ENCODE results near the gene LNPEP.

LNPEP gene

GRCh38 chr5:97072696-97073095, 136.8 kb downstream of the LNPEP start:
- no peak for TF ChIP-seq CTCF (IDR thresholded peaks at IDR 0.05; ENCODE audit: control insufficient read depth, extremely low read depth, insufficient read depth)
- no peak for DNase-seq (ENCODE audit: low read depth)
- no peak overlapping the region for H3K4me3 ChIP-seq (ENCODE audit: low read depth, low read length)

GRCh38 chr5:97073420-97073819, 137.5 kb downstream of the LNPEP start:
- H3K4me3 ChIP-seq (ENCODE audit: low read depth, low read length), result no peak overlapping the region
- no peak for TF ChIP-seq CTCF (IDR thresholded peaks at IDR 0.05; ENCODE audit: control insufficient read depth, extremely low read depth, insufficient read depth)
- DNase-seq (ENCODE audit: low read depth), result no peak

- H3K4me3 ChIP-seq (ENCODE audit: low read depth, low read length), result no peak overlapping the region
- no peak for TF ChIP-seq CTCF (IDR thresholded peaks at IDR 0.05; ENCODE audit: control insufficient read depth, extremely low read depth, insufficient read depth)
- DNase-seq (ENCODE audit: low read depth), result no peak
Measured at GRCh38 chr5:97074859-97075489, 139.1 kb downstream of the LNPEP start.

GRCh38 chr5:97075649-97076048, 139.8 kb downstream of the LNPEP start:
- DNase-seq (ENCODE audit: low read depth), result no peak
- TF ChIP-seq CTCF (IDR thresholded peaks at IDR 0.05; ENCODE audit: control insufficient read depth, extremely low read depth, insufficient read depth), result no peak
- no peak overlapping the region for H3K4me3 ChIP-seq (ENCODE audit: low read depth, low read length)

GRCh38 chr5:97076098-97076497, 140.2 kb downstream of the LNPEP start:
- no peak for TF ChIP-seq CTCF (IDR thresholded peaks at IDR 0.05; ENCODE audit: control insufficient read depth, extremely low read depth, insufficient read depth)
- DNase-seq (ENCODE audit: low read depth), result no peak
- H3K4me3 ChIP-seq (ENCODE audit: low read depth, low read length), result no peak overlapping the region

- DNase-seq (ENCODE audit: low read depth), result no peak
- H3K4me3 ChIP-seq (ENCODE audit: low read depth, low read length), result no peak overlapping the region
- no peak for TF ChIP-seq CTCF (IDR thresholded peaks at IDR 0.05; ENCODE audit: control insufficient read depth, extremely low read depth, insufficient read depth)
Measured at GRCh38 chr5:97077246-97077645, 141.4 kb downstream of the LNPEP start.

All from LNCaP clone FGC (cell line).